GM12875 (cell line): ENCODE data around the gene TRIM14.
A peak's percentile ranks its signal among the peaks of the same experiment; 100 is the strongest.

Experiments
- H3K4me3 ChIP-seq: one replicate; pipeline ENCODE4 v1.5.1; 2011; ENCODE audit warnings: low read depth, low read length, control low read depth
- TF ChIP-seq, protein P1 (sequence below): IDR thresholded peaks from 2 replicates; pipeline ENCODE4 v1.5.1; 2011; ENCODE audit warnings: low read depth, mild to moderate bottlenecking, control low read depth, inconsistent platforms, low read length, moderate library complexity, borderline replicate concordance; ENCODE audit not compliant: insufficient read depth

TRIM14 gene

DNA sequence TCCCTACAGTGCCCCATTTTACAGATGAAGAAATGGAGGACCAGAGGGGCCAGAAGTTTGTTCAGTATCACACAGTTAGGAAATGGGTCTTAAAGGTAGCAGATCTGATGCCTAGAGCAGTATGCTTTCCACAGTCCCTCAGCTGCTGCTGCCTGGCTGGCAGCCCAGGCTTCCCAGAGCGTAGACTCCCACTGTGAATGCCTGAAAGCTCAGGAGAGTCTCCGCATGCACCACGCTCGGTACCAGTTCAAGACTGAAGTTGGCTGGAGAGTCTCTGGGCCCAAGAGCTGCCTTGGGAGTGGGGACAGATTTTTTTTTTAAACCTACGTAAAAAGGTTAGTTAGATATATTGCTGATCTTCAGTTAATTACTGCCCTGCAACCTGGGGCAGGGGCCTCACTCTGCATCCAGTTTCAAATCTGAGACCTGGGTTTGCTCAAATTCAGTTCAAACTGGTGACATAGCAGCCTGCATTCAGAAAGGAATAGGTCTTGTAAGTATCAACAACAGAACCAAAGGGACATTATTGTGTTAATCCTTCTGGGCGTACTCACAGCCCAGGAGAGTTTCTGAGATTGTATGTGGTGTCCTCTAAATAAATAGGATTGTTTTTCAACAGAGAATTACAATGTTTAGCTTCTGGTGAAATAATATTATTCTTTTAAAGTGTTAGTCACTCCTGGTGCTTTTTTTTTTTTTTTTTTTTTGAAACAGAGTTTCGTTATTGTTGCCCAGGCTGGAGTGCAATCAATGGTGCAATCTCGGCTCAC, 54.2 kb downstream of the TRIM14 start:
- TF ChIP-seq, protein P1, sequence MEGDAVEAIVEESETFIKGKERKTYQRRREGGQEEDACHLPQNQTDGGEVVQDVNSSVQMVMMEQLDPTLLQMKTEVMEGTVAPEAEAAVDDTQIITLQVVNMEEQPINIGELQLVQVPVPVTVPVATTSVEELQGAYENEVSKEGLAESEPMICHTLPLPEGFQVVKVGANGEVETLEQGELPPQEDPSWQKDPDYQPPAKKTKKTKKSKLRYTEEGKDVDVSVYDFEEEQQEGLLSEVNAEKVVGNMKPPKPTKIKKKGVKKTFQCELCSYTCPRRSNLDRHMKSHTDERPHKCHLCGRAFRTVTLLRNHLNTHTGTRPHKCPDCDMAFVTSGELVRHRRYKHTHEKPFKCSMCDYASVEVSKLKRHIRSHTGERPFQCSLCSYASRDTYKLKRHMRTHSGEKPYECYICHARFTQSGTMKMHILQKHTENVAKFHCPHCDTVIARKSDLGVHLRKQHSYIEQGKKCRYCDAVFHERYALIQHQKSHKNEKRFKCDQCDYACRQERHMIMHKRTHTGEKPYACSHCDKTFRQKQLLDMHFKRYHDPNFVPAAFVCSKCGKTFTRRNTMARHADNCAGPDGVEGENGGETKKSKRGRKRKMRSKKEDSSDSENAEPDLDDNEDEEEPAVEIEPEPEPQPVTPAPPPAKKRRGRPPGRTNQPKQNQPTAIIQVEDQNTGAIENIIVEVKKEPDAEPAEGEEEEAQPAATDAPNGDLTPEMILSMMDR: no peak
- no peak overlapping the region for H3K4me3 ChIP-seq

DNA sequence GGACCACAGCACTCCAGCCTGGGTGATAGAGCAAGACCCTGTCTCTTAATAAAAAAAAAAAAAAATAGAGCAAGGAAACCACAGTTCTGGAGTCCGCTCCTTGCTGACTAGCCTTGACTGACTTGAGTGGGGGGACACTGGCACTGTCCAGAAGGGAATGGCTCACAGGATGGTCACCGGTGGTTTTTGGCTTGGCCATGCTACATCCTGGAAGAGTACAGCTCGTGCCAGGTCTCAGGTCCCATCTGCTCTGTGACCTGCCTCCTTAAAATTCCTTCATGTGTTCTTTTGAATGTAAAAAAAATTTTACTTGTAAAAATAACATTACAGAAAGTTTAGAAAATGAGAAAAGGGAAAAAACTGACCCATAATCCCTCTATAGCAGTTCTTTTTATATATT, 56.9 kb downstream of the TRIM14 start:
- TF ChIP-seq, protein P1: no peak
- no peak overlapping the region for H3K4me3 ChIP-seq

DNA sequence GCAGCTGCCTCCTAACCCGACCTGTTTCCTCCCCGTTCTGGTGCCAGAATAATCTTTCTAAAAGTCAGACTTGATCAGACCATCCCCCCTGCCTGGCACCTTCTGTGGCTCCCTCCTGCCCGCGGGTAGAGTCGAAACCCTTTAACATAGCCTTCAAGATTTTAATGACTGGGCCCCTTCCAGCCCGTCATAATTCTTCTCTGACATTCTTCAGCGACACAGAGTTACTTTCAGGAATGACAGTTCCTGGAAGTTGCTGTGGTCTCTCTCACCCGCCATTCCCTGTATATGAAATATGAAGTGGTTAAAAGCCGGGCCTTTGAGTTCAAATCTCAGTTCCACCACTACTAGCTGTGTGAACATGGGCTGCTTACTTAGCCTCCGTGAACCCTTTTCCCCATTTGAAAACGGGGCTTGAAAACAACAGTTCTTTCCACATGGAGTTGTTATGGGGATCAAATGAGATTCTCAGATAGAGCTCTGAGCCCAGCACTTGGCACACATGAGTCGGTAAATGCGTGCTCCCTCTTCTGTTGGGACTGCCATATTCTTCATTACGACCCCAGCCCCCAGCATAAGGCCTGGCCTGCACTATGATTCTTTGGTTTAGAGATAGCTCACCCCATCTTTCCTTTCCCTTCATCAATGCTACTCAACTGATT, 61.8 kb downstream of the TRIM14 start:
- TF ChIP-seq, protein P1: no peak
- H3K4me3 ChIP-seq: peak overlapping the region; percentile 72

DNA sequence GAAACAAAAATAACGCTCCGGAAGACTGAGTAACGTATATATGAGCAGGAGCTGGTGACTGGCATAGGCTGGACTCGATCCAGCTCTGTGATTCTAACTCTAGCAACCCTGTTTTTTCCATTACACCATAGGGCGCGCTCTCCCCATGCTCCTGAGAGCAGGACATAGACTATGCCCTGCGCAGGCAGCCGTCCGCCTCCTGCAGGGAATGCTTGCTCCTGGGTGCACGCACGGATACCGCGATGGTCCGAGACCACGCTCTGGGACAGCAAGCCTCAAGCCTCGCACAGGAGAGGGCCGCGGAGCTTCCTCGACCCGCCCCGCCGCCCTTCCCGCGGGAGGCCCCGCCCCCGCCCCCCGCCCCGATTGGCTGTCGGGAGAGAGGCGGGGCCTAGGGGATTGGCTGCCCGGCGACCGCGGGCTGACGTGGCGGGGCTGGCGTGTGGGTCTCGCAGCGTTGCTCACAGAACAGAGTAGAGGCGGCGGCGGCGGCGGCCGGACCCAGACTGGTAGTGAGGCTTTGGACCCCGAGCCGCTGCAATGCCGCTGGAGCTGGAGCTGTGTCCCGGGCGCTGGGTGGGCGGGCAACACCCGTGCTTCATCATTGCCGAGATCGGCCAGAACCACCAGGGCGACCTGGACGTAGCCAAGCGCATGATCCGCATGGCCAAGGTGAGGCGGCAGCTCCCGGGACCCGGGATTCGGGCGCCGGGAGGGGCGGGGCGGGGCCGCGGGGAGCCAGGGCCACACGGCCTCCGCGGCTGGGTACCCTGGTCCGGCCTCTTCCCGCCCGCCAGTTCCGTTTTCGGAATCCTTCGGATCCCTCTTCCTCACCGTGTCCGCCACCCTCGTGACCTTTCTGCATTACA, 62.5 kb downstream of the TRIM14 start, which contains the start of gene NANS:
Gene NANS (plus strand): TSS at position 464 of the 869 bp plus-strand sequence. CDS start 77 bp downstream, at position 541.
- TF ChIP-seq, protein P1: no peak
- H3K4me3 ChIP-seq: peak within 1 kb of the TSS; percentile 72

DNA sequence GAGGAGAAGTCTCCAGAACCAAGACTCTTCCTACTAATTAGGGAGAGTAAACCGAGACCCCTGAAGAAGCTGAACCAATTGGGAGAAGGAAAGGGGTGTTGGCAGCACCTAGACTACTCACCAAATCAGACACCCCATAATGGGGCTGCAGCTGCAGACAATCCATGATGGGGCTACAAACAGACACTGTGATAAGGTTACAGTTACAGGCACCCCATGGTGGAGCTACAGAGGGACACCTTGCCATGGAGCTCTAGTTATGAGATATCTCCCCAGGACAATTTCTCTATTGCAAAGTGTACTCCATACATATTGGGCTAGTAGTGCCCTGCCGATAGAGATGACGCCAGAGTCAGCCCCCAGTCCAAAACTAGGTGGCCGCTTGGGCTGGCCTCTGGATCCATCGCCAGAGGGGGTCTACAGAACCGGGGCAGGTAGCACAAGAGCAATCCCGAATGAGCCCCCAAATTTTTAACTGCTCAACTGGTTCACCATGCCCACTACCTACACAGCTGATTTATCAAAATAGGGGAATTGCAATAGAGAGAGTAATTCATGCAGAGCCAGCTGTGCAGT, 64.6 kb downstream of the TRIM14 start:
- TF ChIP-seq, protein P1: no peak
- H3K4me3 ChIP-seq: no peak overlapping the region

DNA sequence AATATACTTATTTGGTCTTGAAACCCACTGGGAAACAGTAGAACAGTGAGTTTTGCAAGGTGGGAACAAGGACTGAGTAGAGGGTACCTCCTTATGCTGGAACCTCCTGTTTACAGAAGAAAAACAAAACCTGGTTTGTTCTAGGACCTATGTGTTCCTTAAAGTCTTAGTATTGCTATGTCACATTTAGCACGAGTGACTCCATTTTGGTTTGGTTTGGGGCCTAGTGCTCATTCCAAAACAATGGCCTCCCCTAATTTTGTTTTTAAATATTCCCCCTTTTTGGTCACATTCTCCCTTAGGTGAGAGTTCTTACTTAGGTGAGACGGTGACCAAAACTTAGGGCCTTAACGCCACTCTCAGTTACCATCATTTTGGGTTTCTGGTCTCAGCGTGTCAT, 68.7 kb downstream of the TRIM14 start:
- TF ChIP-seq, protein P1: no peak
- H3K4me3 ChIP-seq: no peak overlapping the region
